Eye (tissue), 1 donor: ENCODE data around the gene SHROOM2.
"Not testable (repeated sequence)": the region's sequence is repeated elsewhere in the genome, so short reads cannot be mapped to it uniquely, and the experiment has no call there.

Experiments used
- DNase-seq: peaks from one replicate; pipeline ENCODE4 v3.0.0-alpha.2; 2015

The SHROOM2 gene

GRCh38 chrX:9842541-9842940 lies 56.3 kb downstream of the SHROOM2 start:
- DNase-seq: no peak

- no peak for DNase-seq
These were observed 58.8 kb downstream of the SHROOM2 start for GRCh38 chrX:9844936-9845577.

DNA sequence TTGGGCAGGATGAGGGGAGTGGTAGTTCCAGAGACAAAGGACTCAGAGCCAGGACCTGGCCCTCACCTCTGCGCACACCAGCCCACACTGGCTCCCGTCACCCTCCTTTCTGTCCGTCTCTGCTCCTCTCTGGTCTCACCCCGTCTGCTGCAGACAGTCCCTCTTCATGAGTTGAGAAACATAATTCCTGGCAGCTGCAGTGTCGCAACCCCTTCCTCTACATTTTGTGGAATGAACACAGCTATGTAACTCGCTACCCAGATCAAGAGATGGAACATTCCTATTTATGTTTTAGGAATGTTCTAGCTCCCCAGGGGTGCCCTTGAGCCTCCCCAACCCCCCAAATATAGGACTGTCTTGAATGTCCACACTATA lies 59.3 kb downstream of the SHROOM2 start:
- no peak for DNase-seq

GRCh38 chrX:9846631-9847030 lies 60.4 kb downstream of the SHROOM2 start:
- no peak for DNase-seq

- no peak for DNase-seq
These were observed 60.8 kb downstream of the SHROOM2 start for GRCh38 chrX:9847071-9847470.

- DNase-seq: no peak
These were observed 62.7 kb downstream of the SHROOM2 start for GRCh38 chrX:9848718-9849479.

DNA sequence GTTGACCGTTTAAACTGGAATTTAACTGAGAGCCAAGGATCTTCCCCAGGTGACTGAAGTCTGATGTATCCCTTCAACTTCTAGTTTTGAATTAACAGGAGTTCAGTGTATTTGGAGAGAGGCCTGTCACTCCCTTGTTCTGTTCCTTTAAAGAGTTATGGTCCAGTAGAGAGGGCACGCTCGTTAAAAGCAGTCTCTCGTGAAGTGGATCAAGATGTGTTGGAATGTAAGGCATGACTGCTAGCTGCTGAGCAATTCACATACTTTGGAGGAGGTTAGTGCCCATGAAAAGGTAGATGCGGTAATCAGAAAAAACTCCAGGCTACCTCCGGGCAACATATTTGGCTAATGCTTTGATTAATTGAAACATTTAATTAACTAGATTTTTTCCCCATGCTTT lies 65.7 kb downstream of the SHROOM2 start:
- no peak for DNase-seq

- no peak for DNase-seq
These were observed 67.1 kb downstream of the SHROOM2 start for GRCh38 chrX:9853307-9853706.

DNA sequence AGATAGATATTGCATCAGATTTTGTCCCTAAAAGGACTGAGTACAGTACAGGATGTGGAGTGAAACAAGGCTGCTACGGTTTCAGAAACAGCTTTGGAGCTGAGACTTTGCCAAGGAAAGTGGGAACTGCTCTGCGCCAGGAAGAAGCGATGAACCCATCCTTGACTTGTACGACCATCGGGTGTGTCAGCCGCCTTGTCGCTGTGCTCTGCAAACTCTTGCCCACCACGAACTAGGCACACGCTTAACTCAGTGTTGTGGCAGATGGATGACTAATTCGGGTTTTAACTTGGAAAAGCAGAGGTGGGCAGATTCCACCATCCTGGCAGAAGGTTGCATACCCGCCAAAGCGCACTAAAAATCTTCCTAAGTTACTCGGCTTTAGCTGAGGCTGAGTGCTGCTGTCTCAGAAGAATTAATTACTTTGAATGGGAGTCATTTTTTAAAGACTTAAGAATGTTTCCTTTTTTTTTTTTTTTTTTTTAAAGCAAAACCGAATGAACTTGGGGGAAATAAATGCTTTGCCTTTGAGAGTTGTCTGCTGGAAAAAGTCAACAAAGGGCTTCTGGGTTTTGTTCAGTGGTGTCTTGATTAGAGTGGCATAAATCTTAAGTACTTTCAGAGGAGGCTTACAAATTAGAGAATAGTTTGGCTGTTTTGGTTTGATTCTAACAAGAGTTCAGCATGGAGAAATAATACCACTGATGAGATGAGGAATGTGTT lies 69.5 kb downstream of the SHROOM2 start:
- no peak for DNase-seq

- no peak for DNase-seq
These were observed 70.4 kb downstream of the SHROOM2 start for GRCh38 chrX:9856588-9856987.

- no peak for DNase-seq
These were observed 71.6 kb downstream of the SHROOM2 start for GRCh38 chrX:9857575-9858474.

DNA sequence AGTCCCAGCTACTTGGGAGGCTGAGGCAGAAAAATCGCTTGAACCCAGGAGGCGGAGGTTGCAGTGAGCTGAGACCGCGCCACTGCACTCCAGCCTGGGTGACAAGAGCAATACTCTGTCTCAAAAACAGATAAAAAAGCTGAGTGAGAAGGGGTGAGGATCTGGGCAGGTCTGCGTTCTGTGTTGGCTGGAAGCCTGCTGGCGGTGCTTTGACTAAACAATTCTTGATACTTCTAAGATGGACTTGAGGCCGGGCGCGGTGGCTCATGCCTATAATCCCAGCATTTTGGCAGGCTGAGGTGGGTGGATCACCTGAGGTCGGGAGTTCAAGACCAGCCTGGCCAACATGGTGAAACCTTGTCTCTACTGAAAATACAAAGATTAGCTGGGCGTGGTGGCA lies 72.5 kb downstream of the SHROOM2 start:
- not testable (repeated sequence) for DNase-seq

- DNase-seq: no peak
These were observed 73.7 kb downstream of the SHROOM2 start for GRCh38 chrX:9859711-9860555.

DNA sequence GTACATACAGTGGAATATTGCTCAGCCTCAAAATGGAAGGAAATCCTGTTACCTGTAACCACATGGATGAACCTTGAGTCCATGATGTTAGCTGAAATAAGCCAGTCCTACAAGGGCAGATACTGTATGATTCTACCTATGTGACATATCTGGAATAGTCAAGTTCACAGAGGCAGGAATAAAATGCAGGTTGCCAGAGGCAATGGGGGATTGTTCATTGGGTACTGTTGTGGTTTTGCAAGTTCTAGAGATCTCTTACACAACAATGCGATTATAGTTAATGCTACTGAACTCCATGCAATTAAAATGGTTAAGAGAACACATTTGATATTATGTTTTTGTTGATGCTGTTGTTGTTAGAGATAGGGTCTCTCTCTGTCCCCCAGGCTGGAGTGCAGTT lies 74.6 kb downstream of the SHROOM2 start:
- DNase-seq: no peak

DNA sequence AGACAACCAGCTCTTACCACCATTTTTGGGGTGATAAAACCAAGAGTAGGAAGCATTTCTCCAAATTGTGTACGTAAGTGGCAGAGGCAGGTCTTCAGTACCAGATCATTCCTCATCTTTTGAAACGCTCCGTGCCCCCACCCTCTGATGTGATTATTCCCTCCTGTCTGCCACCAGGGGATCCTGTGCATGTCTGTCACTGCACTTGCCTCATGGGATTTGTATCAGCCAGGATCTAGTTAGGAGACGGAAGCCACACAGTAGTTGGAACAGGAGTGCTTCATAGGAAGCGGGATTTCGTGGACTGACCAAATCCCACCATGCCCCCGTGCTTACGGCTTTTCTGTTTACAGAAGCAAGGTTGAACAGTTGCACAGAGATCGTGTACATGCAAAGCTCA lies 75.5 kb downstream of the SHROOM2 start:
- DNase-seq: no peak

- no peak for DNase-seq
These were observed 76.3 kb downstream of the SHROOM2 start for GRCh38 chrX:9862525-9862924.

GRCh38 chrX:9862953-9863352 lies 76.7 kb downstream of the SHROOM2 start:
- no peak for DNase-seq

GRCh38 chrX:9864011-9864410 lies 77.8 kb downstream of the SHROOM2 start:
- no peak for DNase-seq

GRCh38 chrX:9865804-9866472 lies 79.7 kb downstream of the SHROOM2 start:
- no peak for DNase-seq

DNA sequence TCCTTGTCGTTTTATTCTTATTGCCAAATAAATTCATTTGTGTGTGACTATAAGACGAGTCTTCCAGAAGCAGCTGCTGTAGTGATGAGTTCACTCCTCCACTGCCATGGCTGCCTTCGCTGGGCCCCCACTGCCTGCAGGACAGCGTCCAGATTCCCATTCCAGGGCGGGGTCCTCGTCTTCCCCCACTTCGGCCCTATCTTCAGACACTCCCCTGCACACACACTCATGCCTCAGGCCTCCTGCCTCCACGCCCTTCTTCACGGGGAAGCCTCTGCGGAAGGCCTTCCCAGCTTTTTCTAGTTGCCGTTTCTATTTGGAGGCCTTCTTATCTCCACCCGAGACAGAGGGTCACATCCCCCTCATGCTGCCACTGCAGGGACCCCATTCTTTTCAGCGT lies 80.4 kb downstream of the SHROOM2 start:
- no peak for DNase-seq

GRCh38 chrX:9867226-9867625 lies 81.0 kb downstream of the SHROOM2 start:
- no peak for DNase-seq
